ENCODE results near the gene SPATA24. TPM values are rescaled to one million over a fixed set of nuclear protein-coding genes. Genes with fewer than 3 reads are reported as not detected.
"Not testable (repeated sequence)": the region's sequence is repeated elsewhere in the genome, so short reads cannot be mapped to it uniquely, and the experiment has no call there.

SPATA24 gene
- total RNA-seq, 1 donor from 2014 or later: 3.5 TPM

GRCh38 chr5:139394654-139395566, 9.0 kb downstream of the SPATA24 start, which contains the start of gene PROB1:
Gene PROB1, minus strand, starts transcription at chr5:139395104. Its CDS starts 23 bp downstream, at chr5:139395081.
- DNase-seq: no peak

DNA sequence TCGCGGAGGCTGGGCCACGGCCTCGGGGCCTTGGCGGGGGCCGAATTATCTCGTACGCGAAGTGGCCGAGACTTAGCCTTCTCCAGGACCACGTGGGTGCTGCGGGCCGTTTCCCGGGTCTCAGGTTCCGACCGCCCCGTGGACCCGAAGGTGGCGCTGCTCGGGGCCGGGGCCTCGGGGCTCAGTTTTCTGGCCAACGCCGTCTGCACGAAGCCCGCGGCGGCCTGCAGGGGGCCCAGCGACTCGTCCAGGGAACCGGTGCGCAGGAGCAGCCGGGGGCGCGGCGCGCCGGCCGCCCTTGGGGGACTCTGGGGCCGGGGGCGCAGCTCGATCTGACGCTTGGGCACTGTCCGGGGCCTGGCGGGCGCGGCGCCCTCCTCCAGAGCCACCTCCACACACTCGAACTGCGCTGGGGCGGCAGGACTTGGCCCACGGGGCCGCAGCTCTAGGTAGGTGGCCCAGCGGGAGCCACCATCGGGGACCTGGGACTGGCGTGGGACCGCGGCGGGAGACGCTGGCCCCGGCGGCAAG, 9.7 kb downstream of the SPATA24 start:
- DNase-seq: no peak

- no peak for DNase-seq
These were observed 10.3 kb downstream of the SPATA24 start for GRCh38 chr5:139393497-139394122.

DNA sequence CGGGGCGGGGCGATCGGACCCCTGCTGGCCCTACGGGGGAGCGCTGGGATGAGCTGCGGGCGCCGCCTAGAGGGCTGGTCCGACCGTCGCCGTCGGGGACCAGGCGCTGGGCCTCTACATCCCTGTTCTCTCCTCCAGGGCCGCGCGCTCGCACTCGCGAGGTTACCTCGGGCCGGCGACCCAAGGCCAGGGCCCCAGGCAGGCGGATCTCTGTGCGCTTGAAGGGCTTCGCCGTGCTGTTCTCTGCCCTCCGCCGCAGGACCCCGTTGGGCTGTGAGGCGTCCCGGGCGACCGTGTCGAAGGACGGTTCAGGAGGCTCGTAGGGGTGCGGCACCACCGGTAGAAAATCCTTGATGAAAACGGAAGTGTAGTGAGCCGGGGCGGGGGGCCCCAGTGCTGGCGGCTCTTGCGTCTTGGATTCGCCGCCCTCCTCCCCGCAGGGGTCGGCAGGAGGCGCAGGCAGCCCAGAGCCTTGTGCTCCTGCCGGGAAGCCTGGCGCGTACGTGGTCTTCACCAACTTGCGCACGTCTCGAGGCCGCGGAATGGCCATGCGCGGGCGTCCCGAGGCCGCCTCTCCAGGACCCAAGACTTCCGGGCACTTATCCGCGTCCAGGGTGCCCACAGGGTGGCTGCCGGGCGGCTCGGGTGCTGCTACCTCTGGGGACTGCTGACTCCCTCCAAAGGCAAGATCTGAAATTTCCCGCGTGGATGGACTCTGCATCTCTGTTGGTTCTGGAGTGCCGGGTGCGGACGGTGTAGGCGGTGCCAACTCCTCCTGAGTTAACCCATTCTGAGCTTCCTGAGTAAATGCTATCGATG, 11.0 kb downstream of the SPATA24 start:
- DNase-seq: no peak

GRCh38 chr5:139392324-139392677, 11.6 kb downstream of the SPATA24 start:
- no peak for DNase-seq

- no peak for DNase-seq
These were observed 12.1 kb downstream of the SPATA24 start for GRCh38 chr5:139391570-139392323.

DNA sequence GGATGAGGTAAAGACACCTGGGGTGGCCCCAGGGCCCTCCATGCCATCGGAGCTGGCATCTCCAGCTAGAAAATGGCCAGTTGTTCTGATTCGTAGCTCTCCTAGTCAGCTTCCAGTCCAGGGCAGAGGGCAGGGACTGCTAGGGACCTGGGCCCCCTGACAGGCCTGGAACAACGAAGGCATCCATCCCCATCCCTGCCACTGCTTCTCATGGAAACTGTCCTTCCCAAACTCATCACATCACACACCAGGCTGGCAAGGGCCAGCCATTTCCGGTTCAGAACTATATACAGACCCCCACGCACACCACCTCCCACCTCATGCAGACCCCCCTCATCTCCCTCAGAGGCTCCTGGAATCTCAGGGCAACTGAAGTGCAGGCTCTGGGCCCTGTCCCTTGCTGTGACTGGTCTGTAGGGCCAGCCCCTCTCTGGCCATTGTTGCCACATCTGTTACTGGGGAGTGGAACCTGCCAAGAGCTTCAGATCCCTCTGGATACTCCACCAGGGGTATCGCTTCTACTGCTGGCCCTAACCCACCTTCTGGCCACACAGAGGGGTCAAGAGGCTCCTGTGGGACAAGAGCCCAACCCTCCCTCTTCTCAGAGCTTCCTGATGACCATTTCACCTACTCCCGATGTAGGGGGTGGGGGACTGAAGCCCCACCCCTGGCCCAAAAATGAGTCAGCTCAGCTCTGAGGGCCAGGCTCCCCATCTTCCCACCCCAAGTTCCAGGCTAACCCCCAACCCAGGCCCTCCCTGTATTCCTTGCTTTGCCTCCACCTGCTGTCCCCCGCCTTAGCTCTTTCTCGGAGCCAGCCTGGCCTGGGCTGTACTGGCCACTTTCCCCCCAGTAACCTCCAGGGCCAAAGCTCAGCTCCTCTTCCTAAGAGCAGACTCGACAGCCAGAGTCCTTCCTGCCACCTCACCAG, 13.0 kb downstream of the SPATA24 start:
- no peak for DNase-seq

DNA sequence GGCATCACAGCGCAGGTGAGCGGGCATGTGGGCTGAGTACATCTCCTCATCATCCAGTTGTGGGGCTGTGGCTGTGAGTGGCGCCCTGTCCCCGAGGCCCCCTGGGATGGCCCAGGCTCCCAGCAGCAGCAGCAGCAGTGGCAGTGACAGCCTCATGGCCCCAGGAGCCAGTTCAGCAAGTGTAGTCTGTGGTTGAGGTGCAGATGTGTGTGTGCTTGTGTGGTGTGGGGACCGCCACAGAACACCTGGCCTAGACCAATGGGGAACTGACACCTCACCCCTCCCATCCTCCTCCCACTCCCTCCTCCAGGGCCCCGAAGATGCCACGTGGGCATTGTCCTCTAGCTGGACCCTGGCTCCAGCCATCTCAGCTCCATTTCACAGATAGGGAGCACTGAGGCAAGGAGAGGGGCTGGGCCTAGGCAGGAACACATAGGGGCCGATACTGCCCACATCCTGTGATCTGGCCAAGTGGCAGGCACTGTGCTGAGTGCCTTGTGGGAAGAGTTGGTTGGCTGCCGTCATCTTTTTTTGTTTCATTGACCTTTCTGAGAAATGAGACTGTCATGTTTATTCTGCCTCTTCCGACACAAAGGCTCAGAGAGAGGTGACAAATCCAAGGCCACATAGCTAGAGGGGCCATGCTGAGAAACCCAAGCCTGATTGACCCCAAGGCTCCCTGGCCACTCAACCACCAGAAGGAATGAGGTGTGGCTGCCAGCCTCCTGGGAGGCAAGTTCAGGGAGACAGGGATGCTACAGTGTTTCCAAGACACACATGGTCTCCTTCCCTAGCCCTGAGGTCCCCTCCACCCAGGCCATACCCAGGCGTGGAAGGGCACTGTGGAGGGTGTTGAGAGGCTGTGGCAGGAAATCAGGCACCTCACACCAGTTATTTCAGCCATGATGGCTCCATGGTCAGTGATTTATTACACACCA, 13.9 kb downstream of the SPATA24 start, which contains the start of gene MZB1:
MZB1 (minus strand) TSS at position 213 of the 938 bp plus-strand sequence; CDS start at position 156, 57 bp downstream.
- DNase-seq: no peak

- no peak for DNase-seq
These were observed 15.6 kb downstream of the SPATA24 start for GRCh38 chr5:139388198-139388821.

GRCh38 chr5:139387611-139388197, 16.2 kb downstream of the SPATA24 start:
- DNase-seq: no peak

- DNase-seq: not testable (repeated sequence)
These were observed 16.9 kb downstream of the SPATA24 start for GRCh38 chr5:139386956-139387355.

DNA sequence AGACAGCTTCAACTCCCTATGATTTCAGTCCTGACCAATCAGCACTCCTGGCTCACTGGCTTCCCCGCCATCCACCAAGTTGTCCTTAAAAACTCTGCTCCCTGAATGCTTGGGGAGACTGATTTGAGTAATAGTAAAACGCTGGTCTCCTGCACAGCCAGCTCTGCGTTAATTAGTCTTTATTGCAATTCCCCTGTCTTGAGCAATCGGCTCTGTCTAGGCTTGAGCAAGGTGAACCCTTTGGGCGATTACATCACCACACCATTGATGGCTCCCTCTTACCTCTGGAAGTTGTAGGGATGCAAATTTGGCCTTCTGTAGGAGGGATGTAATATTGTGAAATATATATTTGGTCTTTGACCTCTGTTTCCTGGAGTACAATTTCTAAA, 17.8 kb downstream of the SPATA24 start:
- no peak for DNase-seq

GRCh38 chr5:139385061-139386049, 18.5 kb downstream of the SPATA24 start:
- no peak for DNase-seq

- no peak for DNase-seq
These were observed 19.3 kb downstream of the SPATA24 start for GRCh38 chr5:139384591-139385051.

DNA sequence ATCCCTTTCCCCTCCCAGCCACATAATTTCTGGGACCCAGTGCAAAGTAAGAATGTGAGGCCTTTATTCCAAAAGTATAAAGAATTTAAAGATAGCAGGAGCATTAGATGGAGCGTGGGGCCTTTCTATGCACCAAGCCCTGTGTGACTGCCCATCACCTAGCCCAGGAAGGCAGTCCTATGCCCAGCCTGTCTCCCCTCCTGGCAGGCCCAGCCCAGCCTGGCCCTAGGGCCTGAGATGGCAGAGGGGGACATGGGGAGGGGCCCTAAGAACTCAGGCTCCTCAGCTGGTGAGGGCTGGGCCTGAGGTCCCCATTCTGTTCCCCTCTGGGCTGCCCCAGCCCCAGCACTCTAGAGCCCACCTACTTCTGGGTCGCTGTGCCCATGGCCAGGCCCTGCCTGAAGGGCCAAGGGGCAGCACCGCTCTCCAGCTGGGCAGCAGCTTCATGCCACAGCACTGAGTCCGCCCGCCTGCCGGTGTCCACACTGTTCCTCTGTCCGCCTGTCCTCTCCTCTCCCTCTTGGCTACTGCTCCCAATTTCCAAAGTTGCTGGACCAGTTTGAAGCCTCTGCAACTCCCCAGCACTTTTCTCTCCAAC, 19.8 kb downstream of the SPATA24 start:
- DNase-seq: no peak

DNA sequence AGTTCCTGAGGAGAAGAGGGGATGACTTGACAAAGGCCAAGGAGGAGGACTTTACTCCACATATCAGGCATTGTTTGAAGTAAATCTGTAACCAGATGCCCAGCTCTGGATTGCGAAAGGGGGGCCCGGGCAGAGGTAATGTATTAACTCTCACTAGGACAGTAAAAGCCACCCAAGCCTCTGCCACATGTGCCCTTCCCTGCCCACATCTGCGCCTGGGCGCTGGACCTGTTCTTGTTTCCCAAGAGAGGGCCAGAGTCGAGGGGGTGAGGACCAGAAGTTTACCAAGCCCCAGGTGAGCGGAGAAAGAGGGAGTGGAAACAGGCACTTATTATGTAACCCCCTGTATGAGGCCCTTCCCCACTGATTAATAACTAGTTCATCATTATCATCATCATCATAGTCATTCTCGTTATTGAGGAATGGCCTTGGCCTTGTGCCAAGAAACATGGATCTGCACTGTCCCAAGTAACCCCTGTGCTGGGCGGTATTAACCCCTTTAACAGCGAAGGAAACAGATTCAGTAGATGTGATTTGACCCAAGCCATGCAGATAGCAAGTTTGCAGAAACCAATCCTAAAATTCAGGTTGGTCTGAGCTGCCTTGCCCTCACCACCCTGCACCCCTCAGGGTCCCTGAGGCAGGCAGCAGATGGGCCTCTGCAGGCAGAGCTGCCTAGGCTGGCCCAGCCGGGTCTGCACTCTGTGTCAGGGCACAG, 20.5 kb downstream of the SPATA24 start, which contains the start of gene SLC23A1:
SLC23A1 (minus strand) TSS at position 23 of the 718 bp plus-strand sequence. CDS start 44 bp downstream, outside the sequence.
- DNase-seq: no peak
